ENCODE results near the gene IRX2.

IRX2 gene

DNA sequence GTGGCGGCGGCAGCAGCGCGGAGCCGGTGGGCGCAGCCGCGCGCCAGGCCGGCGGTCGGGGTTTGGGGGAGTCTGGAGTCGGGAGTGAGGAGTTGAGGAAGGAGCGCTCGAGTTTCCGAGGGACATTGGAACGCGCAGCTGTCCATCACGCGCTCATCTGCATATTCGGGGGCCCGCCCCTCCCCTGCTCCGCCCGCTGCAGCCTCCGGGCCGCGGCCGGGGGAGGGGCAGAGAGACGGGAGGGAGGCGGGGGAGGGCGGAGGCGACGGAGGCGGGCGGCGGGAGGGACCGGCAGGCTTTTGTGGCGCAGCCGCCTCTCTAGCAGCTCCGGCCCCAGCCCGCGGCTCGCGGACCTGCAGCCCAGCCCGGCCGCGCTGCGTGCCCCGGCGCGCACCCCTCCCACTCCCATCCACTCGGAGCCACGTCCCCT, at the start of gene IRX2:
Gene IRX2 (minus strand): TSS at position 86 of the 430 bp plus-strand sequence. CDS start 264 bp downstream, outside the sequence.
- TF ChIP-seq, protein P1, sequence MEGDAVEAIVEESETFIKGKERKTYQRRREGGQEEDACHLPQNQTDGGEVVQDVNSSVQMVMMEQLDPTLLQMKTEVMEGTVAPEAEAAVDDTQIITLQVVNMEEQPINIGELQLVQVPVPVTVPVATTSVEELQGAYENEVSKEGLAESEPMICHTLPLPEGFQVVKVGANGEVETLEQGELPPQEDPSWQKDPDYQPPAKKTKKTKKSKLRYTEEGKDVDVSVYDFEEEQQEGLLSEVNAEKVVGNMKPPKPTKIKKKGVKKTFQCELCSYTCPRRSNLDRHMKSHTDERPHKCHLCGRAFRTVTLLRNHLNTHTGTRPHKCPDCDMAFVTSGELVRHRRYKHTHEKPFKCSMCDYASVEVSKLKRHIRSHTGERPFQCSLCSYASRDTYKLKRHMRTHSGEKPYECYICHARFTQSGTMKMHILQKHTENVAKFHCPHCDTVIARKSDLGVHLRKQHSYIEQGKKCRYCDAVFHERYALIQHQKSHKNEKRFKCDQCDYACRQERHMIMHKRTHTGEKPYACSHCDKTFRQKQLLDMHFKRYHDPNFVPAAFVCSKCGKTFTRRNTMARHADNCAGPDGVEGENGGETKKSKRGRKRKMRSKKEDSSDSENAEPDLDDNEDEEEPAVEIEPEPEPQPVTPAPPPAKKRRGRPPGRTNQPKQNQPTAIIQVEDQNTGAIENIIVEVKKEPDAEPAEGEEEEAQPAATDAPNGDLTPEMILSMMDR (IDR thresholded peaks at IDR 0.05; ENCODE audit: borderline replicate concordance, control extremely low read depth, extremely low read depth, insufficient read depth, missing control alignments) = no peak
- in situ Hi-C loops (cut with MboI; ENCODE audit: low sequenced_read_pairs, unreplicated experiment) = no loop called here
- no peak for DNase-seq (ENCODE audit: low spot score)

DNA sequence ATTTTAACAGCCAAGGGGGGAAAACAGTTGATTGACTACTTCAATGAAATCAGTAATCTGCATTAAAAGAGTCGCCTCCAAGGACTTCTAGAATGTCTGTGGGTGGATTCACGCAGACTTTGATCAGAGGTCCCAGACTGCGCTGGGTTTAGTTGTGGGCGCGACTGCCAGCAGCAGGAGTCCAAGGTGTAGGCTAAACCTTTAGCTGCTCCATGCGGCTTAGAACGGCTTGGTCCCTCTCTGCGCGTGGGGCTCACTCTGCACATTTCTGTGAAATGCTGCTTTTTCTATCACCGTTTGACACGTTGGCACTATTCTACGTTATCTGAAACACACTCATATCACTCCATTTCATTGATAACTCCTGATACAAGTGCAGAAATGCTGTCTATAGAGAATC, 48.6 kb upstream of the IRX2 start:
- no peak for DNase-seq (ENCODE audit: low spot score)
- in situ Hi-C loops (cut with MboI; ENCODE audit: low sequenced_read_pairs, unreplicated experiment) = no loop called here
- TF ChIP-seq, protein P1 (IDR thresholded peaks at IDR 0.05; ENCODE audit: borderline replicate concordance, control extremely low read depth, extremely low read depth, insufficient read depth, missing control alignments) = no peak

DNA sequence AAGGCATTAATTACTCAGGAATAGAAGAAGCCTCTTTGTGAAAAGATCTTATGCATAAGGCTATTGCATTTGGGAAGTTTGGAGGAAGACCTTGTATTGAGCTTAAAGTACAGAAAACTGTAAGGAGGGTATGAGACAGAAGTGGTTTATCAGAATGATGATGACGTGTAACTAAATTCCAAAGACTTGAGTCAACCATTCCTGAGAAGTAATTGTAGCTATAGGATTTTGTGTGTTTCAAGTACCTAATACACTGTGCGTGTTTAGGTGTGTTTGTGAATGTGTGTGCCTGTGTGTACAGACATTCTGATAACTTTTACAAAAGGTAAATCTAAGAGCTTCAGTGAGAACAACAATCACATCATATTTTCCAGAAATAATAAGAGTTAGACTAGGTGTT, 46.5 kb upstream of the IRX2 start:
- in situ Hi-C loops (cut with MboI; ENCODE audit: low sequenced_read_pairs, unreplicated experiment) = no loop called here
- TF ChIP-seq, protein P1 (IDR thresholded peaks at IDR 0.05; ENCODE audit: borderline replicate concordance, control extremely low read depth, extremely low read depth, insufficient read depth, missing control alignments) = no peak
- DNase-seq (ENCODE audit: low spot score) = no peak

DNA sequence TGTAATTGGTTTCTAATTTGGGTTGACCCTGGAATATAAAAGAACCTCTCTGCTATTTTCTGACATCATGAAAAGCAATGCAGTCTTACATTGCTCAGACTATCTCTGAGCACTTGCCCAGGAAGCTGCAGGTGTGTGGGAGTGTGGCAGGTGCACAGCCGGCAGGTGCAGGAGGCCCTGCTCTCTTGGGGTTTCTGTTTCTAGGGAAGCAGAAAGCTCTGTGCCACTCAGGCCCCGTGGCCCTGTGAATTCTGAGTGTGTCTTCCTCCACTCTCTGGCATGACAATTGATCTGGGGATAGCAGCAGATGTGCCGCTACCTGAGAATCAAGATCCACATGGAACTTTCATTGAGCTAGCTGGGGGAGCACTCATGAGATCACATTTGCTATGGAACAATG, 45.7 kb upstream of the IRX2 start:
- in situ Hi-C loops (cut with MboI; ENCODE audit: low sequenced_read_pairs, unreplicated experiment) = no loop called here
- no peak for DNase-seq (ENCODE audit: low spot score)
- TF ChIP-seq, protein P1 (IDR thresholded peaks at IDR 0.05; ENCODE audit: borderline replicate concordance, control extremely low read depth, extremely low read depth, insufficient read depth, missing control alignments) = no peak

DNA sequence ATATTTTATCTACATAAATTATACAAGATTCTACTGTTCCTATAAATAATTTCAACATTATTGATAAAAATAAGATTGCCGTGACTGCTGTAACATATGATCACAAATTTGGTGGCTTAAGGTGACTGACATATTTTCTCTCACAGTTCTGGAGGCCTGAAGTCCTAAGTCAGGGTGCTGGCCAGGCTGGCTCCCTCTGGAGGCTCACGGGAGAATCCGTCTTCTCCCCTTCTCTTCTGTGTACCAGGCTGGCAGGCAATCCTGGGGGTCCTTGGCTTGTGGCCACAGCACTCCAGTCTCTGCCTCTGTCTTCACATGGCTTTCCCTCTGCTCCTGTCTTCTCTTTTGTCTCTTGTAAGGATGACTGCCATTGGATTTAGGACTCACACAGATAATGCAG, 31.7 kb upstream of the IRX2 start:
- in situ Hi-C loops (cut with MboI; ENCODE audit: low sequenced_read_pairs, unreplicated experiment) = no loop called here
- TF ChIP-seq, protein P1 (IDR thresholded peaks at IDR 0.05; ENCODE audit: borderline replicate concordance, control extremely low read depth, extremely low read depth, insufficient read depth, missing control alignments) = no peak
- DNase-seq (ENCODE audit: low spot score) = no peak

DNA sequence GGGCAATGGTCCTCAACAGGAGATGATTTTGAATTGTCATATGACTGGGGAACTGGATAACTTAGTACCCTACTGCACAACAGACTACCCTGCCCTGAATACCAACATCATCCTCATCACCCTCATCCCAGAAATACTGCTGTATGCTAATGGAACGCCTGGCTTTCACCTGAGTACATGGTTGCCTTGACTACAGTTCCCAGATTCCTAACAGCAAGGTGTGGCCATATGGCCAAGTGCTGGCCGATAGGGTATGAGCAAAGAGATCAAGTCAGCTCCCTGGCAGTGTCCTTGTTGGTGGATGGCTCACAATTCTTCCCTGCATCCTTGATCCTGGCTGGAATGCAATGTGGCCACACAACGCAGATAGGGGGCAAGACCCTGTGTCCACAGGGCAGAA, 31.2 kb upstream of the IRX2 start:
- DNase-seq (ENCODE audit: low spot score) = no peak
- TF ChIP-seq, protein P1 (IDR thresholded peaks at IDR 0.05; ENCODE audit: borderline replicate concordance, control extremely low read depth, extremely low read depth, insufficient read depth, missing control alignments) = no peak
- in situ Hi-C loops (cut with MboI; ENCODE audit: low sequenced_read_pairs, unreplicated experiment) = no loop called here

Data from GM13976 (cell line).